Measurements from ENCODE around the gene IPP. TPM values are rescaled to one million over a fixed set of nuclear protein-coding genes. Genes with fewer than 3 reads are reported as not detected.
A peak's percentile ranks its signal among the peaks of the same experiment; 100 is the strongest.

Gene IPP
- total and polyA plus RNA-seq, 2 of the 4 experiments (the other 2 are of a cell fraction), result 4.6 to 10.6 TPM

- Histone ChIP-seq H3K36me3 (ENCODE audit: control insufficient read depth, insufficient read depth, low read length) (peaks cover 59% of the 10 kb centered on the region), H3K27me3 (ENCODE audit: control insufficient read depth, insufficient read depth, low read length) (no peaks in the 10 kb centered on the region), H3K9me3 (ENCODE audit: control insufficient read depth, insufficient read depth, low read length) (no peaks in the 10 kb centered on the region), H3K23ac (ENCODE audit: low read depth, low read length) (no peak overlapping the region), H2BK15ac (ENCODE audit: low read depth, low read length) (no peak overlapping the region), H2BK120ac (ENCODE audit: low read depth, low read length) (no peak overlapping the region), H3K4me2 (ENCODE audit: low read depth, low read length) (no peak overlapping the region), H2BK5ac (ENCODE audit: low read depth, low read length, poor library complexity, severe bottlenecking) (no peak overlapping the region), H3K4ac (ENCODE audit: low read depth, low read length) (no peak overlapping the region), H3K56ac (ENCODE audit: extremely low read depth, insufficient read depth, low read length) (no peak overlapping the region), H2AK5ac (ENCODE audit: low read depth, low read length) (no peak overlapping the region), H3K4me1 (ENCODE audit: control insufficient read depth, insufficient read depth, low read length) (peaks cover 2% of the 10 kb centered on the region; the same call in 1 of the 2 replicates), H4K20me1 (ENCODE audit: insufficient read depth, low read length) (0 out of 2 replicates have a peak, but pooled peaks cover 7% of the 10 kb centered on the region), H3K18ac (ENCODE audit: low read depth, low read length) (no peak overlapping the region), H3K9me1 (ENCODE audit: insufficient read depth, low read length) (peaks cover 6% of the 10 kb centered on the region), H2BK20ac (ENCODE audit: low read depth, low read length) (no peak overlapping the region), H3K79me1 (ENCODE audit: low read depth in 1 of 2, low read length in 2 of 2) (peaks cover 31 to 55% of the 10 kb centered on the region in 2 experiments), H3K14ac (replicated peaks; ENCODE audit: low read depth, low read length) (no peak overlapping the region), H4K5ac (ENCODE audit: low read depth, low read length) (no peak overlapping the region), H4K91ac (ENCODE audit: insufficient read depth, low read depth, low read length) (no peak overlapping the region), H4K8ac (ENCODE audit: low read depth in 2 of 2, low read length in 2 of 2) (no peak overlapping the region), H3K4me3 (ENCODE audit: insufficient read depth, low read depth, low read length) (no peak overlapping the region), H3K9ac (ENCODE audit: low read depth, low read length) (no peak overlapping the region), H2AK9ac (replicated peaks; ENCODE audit: low read depth, low read length, poor library complexity) (no peak overlapping the region), H2AFZ (replicated peaks; ENCODE audit: low read length, poor library complexity) (no peak overlapping the region), H3K27ac (ENCODE audit: insufficient read depth, low read length) (peak overlapping the region; percentile 33; the same call in 1 of the 2 replicates)
- TF ChIP-seq CEBPB (IDR thresholded peaks at IDR 0.05; ENCODE audit: low read depth, low read length), result peak; percentile 95
- TF ChIP-seq ELK1 (IDR thresholded peaks at IDR 0.05; ENCODE audit: borderline replicate concordance, low read depth, low read length), result no peak
- dilution Hi-C loops (cut with HindIII; ENCODE audit: low sequenced_read_pairs, unreplicated experiment), result no loop called here
- POLR2A ChIA-PET (ENCODE audit: unreplicated experiment), result no interaction called here
- BruUV-seq (replicated peaks), result no TSS peak
- intact Hi-C loops (cut with micrococcal nuclease), result no loop called here
- ATAC-seq (ENCODE audit: low read depth) (peak; percentile 60), DNase-seq (peak; percentile 65)
- WGBS, 2 experiments (ENCODE audit: extremely low coverage in 2 of 2, insufficient read length in 1 of 2), result no CpG with 5 or more reads among the region's 12 CpGs
- in situ Hi-C loops (cut with MboI; ENCODE audit: low sequenced_read_pairs), result no loop called here
- CTCF ChIA-PET, result interaction anchor here (0.8 kb wide), 1 partner anchor 569 kb away, joined by 3 read pairs; no protein-coding TSS in a partner anchor
These were observed 95.7 kb downstream of the IPP start for GRCh38 chr1:45654540-45655280.

Other genes with a start within 250 kb of the IPP start
- gene PRDX1, start 228.8 kb downstream of the IPP start, total RNA-seq (2012; rRNA removed), result 875 and 883 TPM in 2 replicates
- gene PRDX1, start 228.8 kb downstream of the IPP start, polyA plus RNA-seq (2012; rRNA removed), result 530 and 612 TPM in 2 replicates
- gene AKR1A1, start 199.8 kb downstream of the IPP start, total RNA-seq (2012; rRNA removed), result 122 and 151 TPM in 2 replicates
- 141 and 144 TPM in 2 replicates for gene AKR1A1, start 199.8 kb downstream of the IPP start, polyA plus RNA-seq (2012; rRNA removed)
- gene NASP, start 166.6 kb downstream of the IPP start, total RNA-seq (2012; rRNA removed), result 56.6 and 85.0 TPM in 2 replicates
- gene NASP, start 166.6 kb downstream of the IPP start, polyA plus RNA-seq (2012; rRNA removed), result 98.2 and 124 TPM in 2 replicates
- gene CCDC17, start 126.6 kb downstream of the IPP start, total RNA-seq (2012; rRNA removed), result 0.18 and 0.56 TPM in 2 replicates
- gene CCDC17, start 126.6 kb downstream of the IPP start, polyA plus RNA-seq (2012; rRNA removed), result 0.26 and 0.30 TPM in 2 replicates
- gene GPBP1L1, start 64.1 kb downstream of the IPP start, total RNA-seq (2012; rRNA removed), result 57.4 and 83.6 TPM in 2 replicates
- gene GPBP1L1, start 64.1 kb downstream of the IPP start, polyA plus RNA-seq (2012; rRNA removed), result 24.0 and 31.5 TPM in 2 replicates
- 14.2 and 19.9 TPM in 2 replicates for gene TMEM69, start 62.5 kb downstream of the IPP start, total RNA-seq (2012; rRNA removed)
- gene TMEM69, start 62.5 kb downstream of the IPP start, polyA plus RNA-seq (2012; rRNA removed), result 31.8 and 33.6 TPM in 2 replicates
- 12.5 and 14.2 TPM in 2 replicates for gene MAST2, start 53.0 kb upstream of the IPP start, total RNA-seq (2012; rRNA removed)
- 41.0 and 44.0 TPM in 2 replicates for gene MAST2, start 53.0 kb upstream of the IPP start, polyA plus RNA-seq (2012; rRNA removed)